ENCODE measurements around the gene CYBC1.

DNA sequence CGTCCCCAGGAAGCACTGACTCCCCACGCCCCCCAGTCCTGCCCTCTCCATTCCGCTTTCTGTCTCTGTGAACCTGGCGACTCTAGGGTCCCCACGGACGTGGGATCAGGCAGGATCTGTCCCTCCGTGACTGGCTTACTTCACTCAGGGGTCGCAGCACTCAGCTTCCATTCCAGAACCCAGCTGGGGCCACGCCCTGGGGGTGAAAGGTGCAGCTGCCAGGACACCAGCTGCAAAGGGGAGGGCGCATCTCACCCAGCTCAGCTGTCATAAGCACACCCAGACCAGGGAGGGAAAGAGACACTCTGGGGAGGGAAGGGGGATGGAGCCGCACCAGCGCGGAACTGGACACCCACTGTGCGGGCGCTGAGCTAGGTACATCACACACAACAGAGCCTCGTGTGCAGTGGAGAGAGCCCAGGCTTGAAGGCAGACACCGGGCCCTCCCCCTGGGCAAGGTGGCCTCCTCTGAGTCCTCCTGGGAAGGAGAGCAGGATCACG, 50.9 kb downstream of the CYBC1 start:
- TF ChIP-seq POLR2A (IDR thresholded peaks at IDR 0.05; ENCODE audit: low read depth, low read length) (no peak), POLR2AphosphoS5 (IDR thresholded peaks at IDR 0.05; ENCODE audit: low read depth, low read length) (no peak)

Data from GM12892 (cell line).